WTC11 (cell line): ENCODE results near the gene RIPOR3. TPM values are rescaled to one million over a fixed set of nuclear protein-coding genes. Genes with fewer than 3 reads are reported as not detected.

ENCODE experiments used
- ATAC-seq: fragments of 200-7000 bp; cut with Tn5 transposase; 2 replicates; pipeline ENCODE4 v1.10.0; 2021; ENCODE audit warnings: mild to moderate bottlenecking, moderate library complexity
- CTCF ChIA-PET: fragments of 300-600 bp; sonication (Branson Sonifier 250); formaldehyde crosslinking; loops from one replicate; lab custom pipeline; 2021; ENCODE audit warnings: antibody characterized with exemption; lab: Charles Lee
- POLR2A ChIA-PET: fragments of 350-600 bp; sonication (Branson Sonifier 250); formaldehyde crosslinking; loops from one replicate; lab custom pipeline; 2021; ENCODE audit warnings: antibody characterized with exemption; lab: Charles Lee
- DNase-seq: peaks from one replicate; pipeline ENCODE4 v3.0.0; 2021; ENCODE audit warnings: low spot score
- H3K27ac Mint-ChIP-seq: 2 replicates; pipeline ENCODE4 v1.8.0; 2021; ENCODE audit warnings: mixed read lengths
- H3K27me3 Mint-ChIP-seq: 2 replicates; pipeline ENCODE4 v1.8.0; 2021; ENCODE audit warnings: low read depth, mild to moderate bottlenecking, moderate library complexity, mixed read lengths
- H3K36me3 Mint-ChIP-seq: 2 replicates; pipeline ENCODE4 v1.8.0; 2021; ENCODE audit warnings: mixed read lengths
- H3K4me1 Mint-ChIP-seq: 2 replicates; pipeline ENCODE4 v1.8.0; 2022; ENCODE audit warnings: mixed read lengths
- H3K4me3 Mint-ChIP-seq: 2 replicates; pipeline ENCODE4 v1.8.0; 2021; ENCODE audit warnings: mild to moderate bottlenecking, moderate library complexity, mixed read lengths
- H3K9me3 Mint-ChIP-seq: 2 replicates; pipeline ENCODE4 v1.8.0; 2021; ENCODE audit warnings: mixed read lengths
- AR ChIP-seq: fragments of 250-450 bp; sonication (Bioruptor Pico); IDR thresholded peaks from 2 replicates; pipeline ENCODE4 v1.9.0; 2021; ENCODE audit warnings: mild to moderate bottlenecking
- ATF3 ChIP-seq: sonication (generic); formaldehyde crosslinking; conservative IDR thresholded peaks from 2 replicates; pipeline ENCODE4 v1.8.1; 2022; ENCODE audit warnings: mild to moderate bottlenecking, missing genetic modification reagents
- ELF4 ChIP-seq: sonication (generic); formaldehyde crosslinking; IDR thresholded peaks from 2 replicates; pipeline ENCODE4 v1.8.1; 2022; ENCODE audit warnings: low read depth, mild to moderate bottlenecking, moderate library complexity, missing genetic modification reagents
- FOXJ3 ChIP-seq: sonication (generic); formaldehyde crosslinking; IDR thresholded peaks from 2 replicates; pipeline ENCODE4 v1.9.0; 2021; ENCODE audit warnings: missing genetic modification reagents, mild to moderate bottlenecking, borderline replicate concordance
- GABPB1 ChIP-seq: sonication (generic); formaldehyde crosslinking; IDR thresholded peaks from 2 replicates; pipeline ENCODE4 v1.8.1; 2023; ENCODE audit warnings: mild to moderate bottlenecking, missing genetic modification reagents
- HMGXB4 ChIP-seq: sonication (generic); formaldehyde crosslinking; IDR thresholded peaks from 2 replicates; pipeline ENCODE4 v1.8.1; 2023; ENCODE audit warnings: mild to moderate bottlenecking, moderate library complexity, missing genetic modification reagents
- IRF1 ChIP-seq: sonication (generic); formaldehyde crosslinking; IDR thresholded peaks from 2 replicates; pipeline ENCODE4 v1.8.0; 2023; ENCODE audit warnings: missing genetic modification reagents
- MXD4 ChIP-seq: fragments of 250-450 bp; sonication (Bioruptor Pico); IDR thresholded peaks from 2 replicates; pipeline ENCODE4 v1.8.0; 2021; ENCODE audit warnings: mild to moderate bottlenecking, moderate library complexity, borderline replicate concordance
- NFATC4 ChIP-seq: fragments of 250-450 bp; sonication (Bioruptor Pico); IDR thresholded peaks from 2 replicates; pipeline ENCODE4 v1.9.0; 2021; ENCODE audit warnings: mild to moderate bottlenecking
- OVOL2 ChIP-seq: fragments of 250-450 bp; sonication (Bioruptor Pico); IDR thresholded peaks from 2 replicates; pipeline ENCODE4 v1.9.0; 2021; ENCODE audit warnings: mild to moderate bottlenecking, borderline replicate concordance
- SMAD3 ChIP-seq: sonication (generic); formaldehyde crosslinking; IDR thresholded peaks from 2 replicates; pipeline ENCODE4 v1.8.0; 2022; ENCODE audit warnings: missing genetic modification reagents, mild to moderate bottlenecking, borderline replicate concordance
- SOX15 ChIP-seq: fragments of 250-450 bp; sonication (Bioruptor Pico); IDR thresholded peaks from 2 replicates; pipeline ENCODE4 v1.9.0; 2021; ENCODE audit warnings: mild to moderate bottlenecking
- USF2 ChIP-seq: sonication (generic); formaldehyde crosslinking; IDR thresholded peaks from 2 replicates; pipeline ENCODE4 v1.8.1; 2023; ENCODE audit warnings: mild to moderate bottlenecking, missing genetic modification reagents, moderate library complexity
- ZBTB43 ChIP-seq: sonication (generic); formaldehyde crosslinking; IDR thresholded peaks from 2 replicates; pipeline ENCODE4 v1.8.1; 2023; ENCODE audit warnings: mild to moderate bottlenecking, missing genetic modification reagents
- ZMAT4 ChIP-seq: fragments of 250-450 bp; sonication (Bioruptor Pico); IDR thresholded peaks from 2 replicates; pipeline ENCODE4 v1.9.0; 2021; ENCODE audit warnings: mild to moderate bottlenecking
- ZNF121 ChIP-seq: sonication (generic); formaldehyde crosslinking; IDR thresholded peaks from 2 replicates; pipeline ENCODE4 v1.8.0; 2023; ENCODE audit warnings: missing genetic modification reagents
- ZNF219 ChIP-seq: sonication (generic); formaldehyde crosslinking; IDR thresholded peaks from 2 replicates; pipeline ENCODE4 v1.8.0; 2023; ENCODE audit warnings: missing genetic modification reagents, mild to moderate bottlenecking, borderline replicate concordance
- total RNA-seq: library from RNA; stranded (reverse); gene quantifications from 3 replicates; pipeline ENCODE4 v1.2.3, GENCODE V29; 2021

RIPOR3 gene
- total RNA-seq, 1 experiment from 2014 or later: 6.5 TPM

GRCh38 chr20:50595433-50595895 lies 95.9 kb downstream of the RIPOR3 start (continued):
- no peak for TF ChIP-seq ZNF219 (CRISPR knock-in tag)
- TF ChIP-seq ZBTB43: no peak
- no peak for TF ChIP-seq IRF1 (CRISPR knock-in tag)
- no peak for TF ChIP-seq FOXJ3
- TF ChIP-seq OVOL2 (CRISPR knock-in tag): no peak
- no peak for TF ChIP-seq ATF3

- H3K27ac Mint-ChIP-seq: no peak overlapping the region
- TF ChIP-seq AR (CRISPR knock-in tag): no peak
- 0 out of 2 replicates have a peak, but pooled peaks have one; percentile 22 for TF ChIP-seq USF2 (CRISPR knock-in tag)
- TF ChIP-seq, all 79 proteins: peak for 1
- Mint-ChIP-seq H3K36me3 (no peaks in the 10 kb centered on the region), H3K4me1 (peaks cover 11% of the 10 kb centered on the region), H3K4me3 (no peak overlapping the region), H3K9me3 (no peaks in the 10 kb centered on the region), H3K27me3 (no peaks in the 10 kb centered on the region)
- POLR2A ChIA-PET: no interaction called here
- CTCF ChIA-PET: interaction anchor here (0.6 to 4.0 kb wide), 8 partner anchors 31 to 1252 kb away, joined by 3 to 26 read pairs (median 4); no protein-coding TSS in a partner anchor
- peak; percentile 23 for DNase-seq
- peak; percentile 61 for ATAC-seq
These were observed 96.5 kb downstream of the RIPOR3 start for GRCh38 chr20:50594591-50595432.

GRCh38 chr20:50594231-50594590 lies 97.1 kb downstream of the RIPOR3 start:
- peaks cover 11% of the 10 kb centered on the region for H3K4me1 Mint-ChIP-seq
- no peaks in the 10 kb centered on the region for H3K27me3 Mint-ChIP-seq
- DNase-seq (no peak), ATAC-seq (no peak)
- H3K4me3 Mint-ChIP-seq: no peak overlapping the region
- no peaks in the 10 kb centered on the region for H3K9me3 Mint-ChIP-seq
- no peaks in the 10 kb centered on the region for H3K36me3 Mint-ChIP-seq
- no peak overlapping the region for H3K27ac Mint-ChIP-seq
- ChIA-PET CTCF (interaction anchor here (0.6 to 4.0 kb wide), 7 partner anchors 32 to 1253 kb away, joined by 3 to 26 read pairs (median 4); no protein-coding TSS in a partner anchor), POLR2A (no interaction called here)
- TF ChIP-seq GABPB1 (no peak), NFATC4 (CRISPR knock-in tag) (no peak), ZMAT4 (CRISPR knock-in tag) (no peak), IRF1 (CRISPR knock-in tag) (no peak), MXD4 (CRISPR knock-in tag) (no peak), HMGXB4 (CRISPR knock-in tag) (no peak), SMAD3 (CRISPR knock-in tag) (no peak), ELF4 (CRISPR knock-in tag) (no peak), ZNF121 (no peak), SOX15 (no peak)
